HG02973 (cell line): Measurements from ENCODE around the gene CRLF1.

Experiments used
- ATAC-seq: cut with Tn5 transposase; IDR thresholded peaks from one replicate; pipeline ENCODE4 v1.9.1; 2021; ENCODE audit warnings: moderate library complexity; ENCODE audit not compliant: unreplicated experiment

Gene CRLF1, protein sequence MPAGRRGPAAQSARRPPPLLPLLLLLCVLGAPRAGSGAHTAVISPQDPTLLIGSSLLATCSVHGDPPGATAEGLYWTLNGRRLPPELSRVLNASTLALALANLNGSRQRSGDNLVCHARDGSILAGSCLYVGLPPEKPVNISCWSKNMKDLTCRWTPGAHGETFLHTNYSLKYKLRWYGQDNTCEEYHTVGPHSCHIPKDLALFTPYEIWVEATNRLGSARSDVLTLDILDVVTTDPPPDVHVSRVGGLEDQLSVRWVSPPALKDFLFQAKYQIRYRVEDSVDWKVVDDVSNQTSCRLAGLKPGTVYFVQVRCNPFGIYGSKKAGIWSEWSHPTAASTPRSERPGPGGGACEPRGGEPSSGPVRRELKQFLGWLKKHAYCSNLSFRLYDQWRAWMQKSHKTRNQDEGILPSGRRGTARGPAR

DNA sequence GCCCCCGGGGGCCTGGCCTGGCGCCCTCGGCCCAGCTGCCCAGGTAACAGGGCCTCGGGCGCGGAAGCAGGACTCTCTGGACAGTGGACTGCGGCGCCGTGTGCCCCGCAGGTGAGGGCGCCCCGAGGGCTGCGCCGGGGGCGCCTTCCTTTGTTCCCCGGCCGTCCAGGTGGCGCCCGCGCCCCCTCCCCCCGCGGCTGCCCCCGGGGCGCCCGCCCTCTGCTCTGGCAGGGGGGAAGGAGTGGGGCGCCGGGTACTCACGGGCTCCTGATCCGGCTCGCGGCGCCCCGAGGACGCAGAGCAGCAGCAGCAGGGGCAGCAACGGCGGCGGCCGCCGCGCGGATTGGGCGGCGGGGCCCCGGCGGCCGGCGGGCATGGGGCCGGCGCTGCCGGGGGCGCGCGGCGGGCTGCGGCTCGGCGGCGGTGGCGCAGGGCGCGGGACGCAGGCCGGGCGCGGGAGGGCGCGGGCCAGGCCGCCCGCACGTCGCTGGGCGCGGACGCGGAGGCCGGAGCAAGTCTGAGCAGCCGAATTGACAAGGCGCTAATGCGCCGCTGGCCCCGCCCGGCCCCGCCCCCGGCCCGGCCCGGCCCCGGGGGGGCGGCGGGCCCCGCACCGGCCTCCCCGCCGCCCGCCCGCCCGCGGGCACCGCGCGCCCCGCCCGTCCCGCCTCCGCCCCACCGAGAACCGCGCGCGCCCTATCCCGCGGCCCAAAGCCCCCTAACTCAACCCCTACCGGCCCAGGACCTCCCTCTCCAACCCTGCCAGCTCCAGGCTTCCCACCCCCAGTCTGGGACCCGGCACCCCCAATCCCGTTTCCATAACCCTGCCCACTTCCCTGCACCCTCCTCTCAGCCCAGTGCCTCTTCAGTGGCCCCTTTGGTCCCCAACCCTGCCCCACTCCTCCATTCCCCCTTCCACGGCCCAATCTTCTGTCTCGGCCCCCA is at the start of gene CRLF1:
TSS of gene CRLF1 (minus strand) at position 519 of the 945 bp plus-strand sequence. CDS start at position 376, 143 bp downstream.
- no peak for ATAC-seq

GRCh38 chr19:18655173-18655844 is 48.7 kb upstream of the CRLF1 start:
- no peak for ATAC-seq

- no peak for ATAC-seq
Measured at GRCh38 chr19:18654469-18654868, 47.9 kb upstream of the CRLF1 start.

DNA sequence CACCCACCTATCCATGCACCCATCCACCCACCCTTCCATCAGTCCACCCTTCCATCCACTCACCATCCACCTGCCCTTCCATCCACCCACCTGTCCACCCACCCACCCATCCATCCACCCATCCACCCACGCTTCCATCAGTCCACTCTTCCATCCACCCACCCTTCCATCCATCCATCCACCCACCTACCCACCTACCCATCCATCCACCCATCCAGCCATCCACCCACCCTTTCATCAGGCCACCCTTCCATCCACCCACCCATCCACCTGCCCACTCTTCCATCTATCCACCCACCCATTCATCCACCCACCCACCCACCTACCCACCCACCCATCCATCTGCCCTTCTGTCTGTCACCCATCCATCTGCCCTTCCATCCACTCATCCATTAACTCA is 47.3 kb upstream of the CRLF1 start:
- ATAC-seq, result no peak

DNA sequence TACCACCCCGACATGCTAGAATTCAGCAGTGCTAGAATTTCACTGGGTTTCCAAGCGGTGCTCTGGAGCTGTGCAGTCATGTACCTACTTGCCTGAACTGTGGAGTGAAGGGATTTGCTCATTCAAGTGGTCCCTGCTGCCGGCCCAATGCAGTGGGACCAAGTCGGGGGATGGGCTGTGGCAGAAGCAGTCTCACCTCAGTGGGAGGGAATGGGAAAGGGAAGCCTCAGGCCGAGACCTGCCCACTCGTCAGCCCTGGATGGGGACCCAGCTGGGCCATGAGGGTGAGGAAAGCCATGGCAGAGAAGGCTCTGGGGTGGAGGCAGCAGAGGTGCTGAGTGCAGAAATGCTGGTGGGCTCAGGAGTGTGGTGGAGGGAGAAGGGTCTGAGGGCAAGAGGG is 45.1 kb upstream of the CRLF1 start:
- ATAC-seq, result no peak

GRCh38 chr19:18651300-18651699 is 44.7 kb upstream of the CRLF1 start:
- ATAC-seq, result no peak

DNA sequence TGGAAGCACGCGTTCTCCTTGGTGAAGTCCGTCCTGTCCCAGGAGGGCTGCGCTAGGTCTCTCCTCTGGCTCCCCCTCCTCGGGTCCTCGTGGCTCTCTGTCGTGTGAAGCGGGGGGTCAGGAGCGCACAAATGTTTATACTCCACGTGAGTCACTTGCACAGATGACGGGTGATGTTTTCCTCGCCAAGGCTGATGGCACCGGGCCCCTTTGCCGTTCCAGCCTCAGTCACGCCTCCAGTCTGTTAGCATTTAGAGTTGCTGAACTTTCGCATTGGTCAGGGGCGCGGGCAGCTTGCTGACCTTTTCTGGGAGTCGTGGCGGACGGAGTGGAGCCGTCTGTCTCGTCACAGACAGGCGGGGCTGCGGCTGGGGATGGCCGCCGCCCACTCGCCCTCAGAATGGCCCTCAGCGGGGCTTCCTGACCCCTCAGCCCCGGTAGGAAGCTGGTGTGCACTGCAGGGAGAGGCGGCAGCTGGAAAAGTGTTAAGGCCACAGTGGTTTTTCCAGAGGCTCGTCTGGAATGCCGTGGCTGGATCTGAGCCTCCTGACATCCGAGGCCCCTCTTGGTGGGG is 44.0 kb upstream of the CRLF1 start:
- no peak for ATAC-seq

DNA sequence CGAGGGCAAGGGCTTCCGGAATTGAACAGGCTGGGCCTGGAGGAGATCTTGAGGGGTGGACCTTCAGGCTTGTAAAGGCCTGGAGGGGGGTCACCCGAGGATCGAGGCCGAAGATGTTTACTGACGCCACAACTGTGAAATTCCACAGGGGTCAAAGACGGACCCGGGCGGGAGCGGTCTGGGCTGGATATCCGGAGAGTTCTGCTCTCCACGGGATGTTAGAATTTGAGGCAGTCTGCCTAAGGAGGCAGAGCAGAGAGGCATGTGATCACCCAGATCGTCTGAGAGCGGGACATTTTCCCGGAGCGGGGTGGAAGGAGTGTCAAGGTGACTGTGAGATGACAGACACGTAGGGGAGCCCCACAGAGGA is 43.4 kb upstream of the CRLF1 start:
- ATAC-seq, result no peak

GRCh38 chr19:18649371-18650020 is 42.9 kb upstream of the CRLF1 start:
- no peak for ATAC-seq

DNA sequence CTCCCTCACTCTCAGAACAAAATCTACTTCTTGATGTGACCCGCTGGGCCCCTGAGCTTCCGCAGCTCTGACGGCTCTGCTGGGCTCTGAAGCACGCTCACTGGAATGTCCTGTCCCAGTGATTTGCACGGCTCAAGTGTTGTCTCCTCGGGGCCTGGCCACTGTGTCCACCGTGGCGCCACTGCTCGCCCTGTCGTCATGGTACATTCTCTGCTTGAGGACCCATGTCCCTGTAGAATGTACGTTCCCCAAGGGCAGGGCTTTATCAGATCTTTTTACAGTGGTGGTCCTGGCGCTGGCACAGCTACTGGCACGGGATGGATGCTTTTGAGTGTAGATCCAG is 42.3 kb upstream of the CRLF1 start:
- ATAC-seq, result no peak

DNA sequence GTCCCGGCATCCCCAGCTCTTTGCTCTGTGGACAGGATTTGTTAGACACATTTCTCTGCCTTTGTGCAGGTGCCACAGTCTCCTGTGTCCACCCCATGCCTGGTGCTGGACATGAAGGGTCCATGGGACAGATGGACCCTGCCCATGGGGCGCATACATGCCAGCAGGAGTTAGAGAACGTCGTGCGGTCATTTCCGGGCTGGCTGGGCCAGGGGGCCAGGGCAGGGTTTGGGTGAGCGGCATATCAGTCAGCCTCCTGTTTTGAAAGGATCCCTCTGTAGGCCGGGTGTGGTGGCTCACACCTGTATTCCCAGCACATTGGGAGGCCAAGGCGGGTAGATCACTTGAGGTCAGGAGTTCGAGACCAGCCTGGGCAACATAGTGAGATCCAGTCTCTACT is 41.2 kb upstream of the CRLF1 start:
- ATAC-seq, result no peak

GRCh38 chr19:18647371-18647767 is 40.8 kb upstream of the CRLF1 start:
- no peak for ATAC-seq

DNA sequence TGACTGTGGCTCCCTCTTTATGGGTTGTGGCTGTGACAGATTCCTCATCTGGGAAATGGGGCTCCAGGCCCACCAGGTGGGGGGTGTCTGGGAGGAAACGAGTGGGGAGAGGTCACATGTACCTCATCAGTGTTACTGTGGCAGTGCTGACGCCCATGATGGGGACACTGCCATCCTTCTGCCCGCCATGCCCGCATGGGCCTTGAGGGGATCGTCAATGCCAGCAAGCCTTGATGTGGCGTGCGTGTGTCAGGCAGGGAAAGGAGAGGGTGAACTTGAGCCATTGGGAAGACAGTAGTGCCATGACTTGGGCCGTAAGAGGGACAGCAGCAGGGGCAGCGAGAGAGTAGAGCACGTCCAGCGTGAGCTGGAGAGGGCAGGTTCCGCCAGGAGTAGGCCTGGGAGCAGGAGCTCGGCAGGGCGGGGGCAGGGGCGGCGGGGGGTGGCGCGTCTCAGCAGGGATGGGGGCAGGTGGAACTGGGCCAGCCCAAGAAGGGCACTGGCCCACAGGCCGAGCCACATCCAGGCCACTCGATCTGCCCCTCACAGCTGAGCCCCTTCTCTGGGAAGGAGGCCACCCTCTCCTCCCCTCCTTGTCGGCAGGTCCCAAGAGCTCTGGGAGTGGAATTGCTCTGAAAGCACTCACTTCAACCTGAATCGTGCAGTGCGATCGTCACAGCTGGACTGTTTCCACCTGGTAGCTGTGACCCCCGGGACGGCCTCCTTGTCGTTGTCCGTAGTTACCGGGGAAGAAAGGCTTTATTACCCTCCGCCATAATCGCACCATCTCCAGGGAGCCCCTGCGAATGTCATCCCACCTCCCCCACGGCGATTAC is 40.2 kb upstream of the CRLF1 start:
- no peak for ATAC-seq

DNA sequence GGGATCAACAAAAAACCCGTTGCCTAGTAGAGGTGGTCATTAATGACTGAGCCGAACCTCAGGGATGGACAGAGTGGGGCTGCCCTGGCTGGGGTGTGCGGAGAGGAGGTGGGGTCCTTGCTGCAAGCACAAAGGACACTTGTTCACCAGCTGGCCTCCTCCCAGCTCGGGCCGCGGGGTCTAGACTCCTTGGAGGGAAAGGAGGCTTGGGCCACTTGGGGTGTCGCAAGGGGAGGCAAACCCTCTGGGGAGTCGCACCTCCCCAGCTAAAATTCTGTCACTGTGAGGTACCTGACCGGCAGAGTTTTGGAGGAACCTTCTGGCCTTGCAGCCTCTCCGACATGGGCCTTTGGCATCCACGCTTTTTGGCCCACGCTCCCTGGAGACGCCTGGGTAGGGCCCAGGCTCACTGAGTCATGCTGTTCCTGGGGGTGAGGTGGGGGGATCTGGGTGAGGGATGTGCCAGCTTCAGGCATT is 38.5 kb upstream of the CRLF1 start:
- no peak for ATAC-seq

DNA sequence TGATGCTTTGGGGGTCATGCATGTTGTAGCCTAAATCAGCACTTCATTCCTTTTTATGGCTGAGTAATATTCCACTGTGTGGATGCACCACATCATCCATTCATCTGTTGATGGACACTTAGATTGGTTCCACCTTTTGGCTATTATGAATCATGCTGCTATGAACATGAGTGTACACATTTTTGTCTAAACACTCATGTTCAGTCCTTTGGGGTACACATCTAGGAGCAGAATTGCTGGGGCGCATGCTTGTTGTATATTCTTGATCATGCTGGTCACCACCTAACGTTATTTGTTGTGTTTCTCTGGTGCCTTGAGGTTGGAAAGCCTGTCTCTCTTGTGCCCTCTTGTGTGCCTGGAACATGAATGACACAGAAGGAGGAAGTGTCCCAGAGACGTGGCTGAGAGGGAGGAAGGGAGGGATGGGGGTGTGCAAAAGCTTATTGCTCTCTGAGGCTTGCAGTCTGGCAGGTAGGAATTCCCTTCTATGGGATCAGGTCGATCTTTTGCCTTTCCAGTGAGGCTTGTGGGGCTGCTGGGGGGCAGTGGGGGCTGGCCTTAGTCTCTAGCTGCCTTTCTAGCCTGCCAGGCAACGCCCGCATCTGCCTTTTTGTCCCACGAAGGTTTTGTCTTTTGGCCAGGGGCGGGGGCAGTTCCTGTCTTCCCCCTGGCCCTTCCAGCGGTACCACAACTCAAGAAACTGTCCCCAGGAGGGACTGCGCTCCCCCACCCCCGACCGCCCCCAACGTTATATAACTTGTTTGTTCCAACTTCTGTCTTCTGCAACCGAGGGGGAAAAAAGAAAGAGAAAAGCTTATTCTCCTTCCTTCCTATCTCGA is 37.8 kb upstream of the CRLF1 start:
- ATAC-seq, result no peak

DNA sequence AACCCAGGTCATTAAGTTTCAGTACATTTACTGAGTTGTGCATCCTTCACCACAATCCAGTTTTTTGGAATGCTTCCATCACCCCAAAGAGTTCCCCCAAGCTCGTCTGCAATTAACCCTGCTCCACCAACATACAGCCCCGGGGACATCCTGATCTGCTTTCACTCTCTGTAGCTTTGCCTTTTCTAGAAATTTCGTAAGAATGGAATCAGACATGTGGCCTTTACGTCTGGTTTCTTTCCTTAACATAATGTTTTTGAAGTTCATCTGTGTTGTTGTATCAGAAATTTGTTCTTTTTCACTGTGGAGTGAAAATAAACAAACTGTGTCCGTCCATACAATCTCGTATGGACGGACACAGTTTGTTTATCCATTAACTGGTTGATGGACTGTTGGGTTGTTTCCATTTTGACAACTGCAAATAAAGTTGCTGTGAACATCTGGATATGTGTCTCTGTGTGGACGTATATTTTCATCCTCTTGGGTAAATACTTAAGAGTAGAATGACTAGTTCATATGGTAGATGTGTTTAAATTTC is 33.2 kb upstream of the CRLF1 start:
- no peak for ATAC-seq

GRCh38 chr19:18637673-18638630 is 31.4 kb upstream of the CRLF1 start:
- ATAC-seq, result no peak
